GM12873 (cell line): ENCODE results near the gene CALHM6.

Experiments used
- CTCF ChIP-seq: IDR thresholded peaks from 2 replicates; pipeline ENCODE4 v1.5.1; 2012; ENCODE audit warnings: low read depth, mild to moderate bottlenecking, moderate library complexity, low read length, control low read depth; ENCODE audit not compliant: insufficient read depth; ENCODE audit errors: missing control alignments

CALHM6 gene

GRCh38 chr6:116475141-116475540, 14.0 kb downstream of the CALHM6 start:
- TF ChIP-seq CTCF: no peak

- no peak for TF ChIP-seq CTCF
These were observed 15.0 kb downstream of the CALHM6 start for GRCh38 chr6:116476002-116476678.

GRCh38 chr6:116482780-116483179, 21.6 kb downstream of the CALHM6 start:
- no peak for TF ChIP-seq CTCF

GRCh38 chr6:116483616-116484015, 22.4 kb downstream of the CALHM6 start:
- TF ChIP-seq CTCF: no peak

- TF ChIP-seq CTCF: no peak
These were observed 24.5 kb downstream of the CALHM6 start for GRCh38 chr6:116485559-116486184.

GRCh38 chr6:116491610-116492330, 30.6 kb downstream of the CALHM6 start:
- no peak for TF ChIP-seq CTCF

- TF ChIP-seq CTCF: no peak
These were observed 31.3 kb downstream of the CALHM6 start for GRCh38 chr6:116492331-116493067.
